Activated naive CD8-positive, alpha-beta T cell treated with anti-CD3 and anti-CD28 coated beads, Interleukin-2, amount 10 ng/mL, durations not matched to agents 7 days and 5 days (primary cell): ENCODE results near the gene PRTFDC1. TPM values are rescaled to one million over a fixed set of nuclear protein-coding genes. Genes with fewer than 3 reads are reported as not detected.

Source experiments
- ATAC-seq: fragments of 150-1000 bp; cut with Tn5 transposase; one replicate; pipeline ENCODE4 v1.10.0; 2021; ENCODE audit warnings: low read depth, moderate library complexity
- POLR2A ChIA-PET: fragments of 350-600 bp; sonication (Branson Sonifier 250); formaldehyde crosslinking; loops from one replicate; lab custom pipeline; 2021; ENCODE audit warnings: antibody characterized with exemption; lab: Charles Lee
- DNase-seq: peaks from one replicate; pipeline ENCODE4 v3.0.0; 2021
- H3K27ac Mint-ChIP-seq: one replicate; pipeline ENCODE4 v1.8.0; 2022; ENCODE audit warnings: mild to moderate bottlenecking, mixed read lengths
- H3K27me3 Mint-ChIP-seq: one replicate; pipeline ENCODE4 v1.8.0; 2022; ENCODE audit warnings: mild to moderate bottlenecking, moderate library complexity, mixed read lengths
- H3K36me3 Mint-ChIP-seq: one replicate; pipeline ENCODE4 v1.8.0; 2021; ENCODE audit warnings: mild to moderate bottlenecking, mixed read lengths
- H3K4me1 Mint-ChIP-seq: one replicate; pipeline ENCODE4 v1.8.0; 2021; ENCODE audit warnings: mixed read lengths
- H3K4me3 Mint-ChIP-seq: one replicate; pipeline ENCODE4 v1.8.0; 2022; ENCODE audit warnings: mild to moderate bottlenecking, moderate library complexity, mixed read lengths
- H3K9me3 Mint-ChIP-seq: one replicate; pipeline ENCODE4 v1.8.0; 2021; ENCODE audit warnings: mixed read lengths
- total RNA-seq, 2 experiments: library from RNA; stranded (reverse); gene quantifications; one replicate each; pipeline ENCODE4 v1.2.3, GENCODE V29; 2021

Gene PRTFDC1
- total RNA-seq, 2 experiments from 2014 or later: 1.5 to 2.0 TPM

DNA sequence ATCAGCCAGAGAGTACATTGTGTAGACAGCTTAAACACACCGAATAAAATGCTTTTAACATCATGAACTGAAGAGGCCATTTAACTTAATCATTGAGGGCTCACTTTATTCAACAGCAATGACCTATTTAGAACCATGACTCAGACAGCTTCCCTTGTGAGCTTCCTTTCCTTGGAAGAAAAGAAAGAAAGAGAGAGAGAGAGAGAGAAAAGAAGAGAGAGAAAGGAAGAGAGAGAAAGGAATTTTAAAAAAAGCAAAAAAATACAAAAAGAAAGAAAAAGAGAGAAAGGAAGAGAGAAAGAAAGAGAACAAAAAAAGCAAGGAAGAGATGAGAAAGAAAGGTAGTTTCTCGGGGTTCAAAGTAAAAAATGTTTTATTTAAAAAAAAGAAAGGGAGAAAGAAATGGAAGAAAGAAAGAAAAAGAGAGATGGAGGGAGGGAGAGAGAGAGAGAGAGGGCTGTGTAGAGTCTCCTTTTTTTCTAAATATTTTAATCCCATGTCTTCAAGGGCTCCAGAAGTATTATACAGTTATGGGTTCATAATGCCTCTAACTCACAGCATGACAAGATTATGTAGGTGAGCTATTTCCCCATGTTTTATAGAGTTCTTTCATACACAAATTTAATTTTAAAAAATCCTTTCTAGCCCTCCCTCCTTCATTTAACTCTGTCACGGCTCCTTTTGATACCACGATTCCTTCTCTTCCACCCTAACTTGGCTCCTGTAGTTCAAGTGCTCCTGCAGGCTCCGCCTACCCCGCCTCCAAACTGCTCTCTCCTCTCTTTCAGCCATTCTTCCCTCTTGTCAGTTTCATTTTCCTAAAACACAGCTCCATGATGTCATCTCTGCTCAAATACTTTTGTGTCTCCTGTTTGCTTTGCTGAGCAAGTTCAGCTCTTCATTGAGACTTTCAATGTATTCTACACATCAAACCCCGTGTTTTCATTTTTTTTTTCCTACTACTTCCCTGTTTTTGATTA, 85.5 kb downstream of the PRTFDC1 start:
- POLR2A ChIA-PET: interaction anchor here (0.7 kb wide), 2 partner anchors 21 to 224 kb away, joined by 7 read pairs; no protein-coding TSS in a partner anchor
- DNase-seq: no peak
- peak; percentile 44 for ATAC-seq
- Mint-ChIP-seq H3K4me1 (peaks cover 31% of the 10 kb centered on the region), H3K36me3 (no peaks in the 10 kb centered on the region), H3K9me3 (peaks cover 2% of the 10 kb centered on the region), H3K4me3 (no peak overlapping the region), H3K27ac (peak overlapping the region; percentile 24), H3K27me3 (no peaks in the 10 kb centered on the region)

DNA sequence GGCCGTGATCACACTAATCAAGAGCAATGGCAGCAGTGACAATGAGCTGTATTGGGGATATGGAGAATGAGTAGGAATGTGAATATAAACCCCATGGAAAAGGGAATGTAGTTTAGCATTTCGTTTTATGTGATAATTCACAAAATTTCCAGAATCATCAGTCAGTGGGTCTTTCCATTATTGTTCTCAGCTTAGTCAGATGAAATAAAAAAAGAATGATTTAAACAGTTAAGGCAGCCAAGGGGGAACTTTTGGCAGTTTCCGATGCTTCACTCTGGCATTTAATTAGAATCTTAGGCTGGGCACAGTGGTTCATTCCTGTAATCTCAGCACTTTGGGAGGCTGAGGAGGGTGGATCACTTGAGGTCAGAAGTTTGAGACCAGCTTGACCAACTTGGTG, 86.6 kb downstream of the PRTFDC1 start:
- H3K4me3 Mint-ChIP-seq: no peak overlapping the region
- peaks cover 31% of the 10 kb centered on the region for H3K4me1 Mint-ChIP-seq
- DNase-seq (no peak), ATAC-seq (no peak)
- POLR2A ChIA-PET: interaction anchor here (1.2 kb wide), 1 partner anchor 29 kb away, joined by 4 read pairs; no protein-coding TSS in a partner anchor
- H3K9me3 Mint-ChIP-seq: peaks cover 2% of the 10 kb centered on the region
- peaks cover 2% of the 10 kb centered on the region for H3K36me3 Mint-ChIP-seq
- no peak overlapping the region for H3K27ac Mint-ChIP-seq
- H3K27me3 Mint-ChIP-seq: no peaks in the 10 kb centered on the region

DNA sequence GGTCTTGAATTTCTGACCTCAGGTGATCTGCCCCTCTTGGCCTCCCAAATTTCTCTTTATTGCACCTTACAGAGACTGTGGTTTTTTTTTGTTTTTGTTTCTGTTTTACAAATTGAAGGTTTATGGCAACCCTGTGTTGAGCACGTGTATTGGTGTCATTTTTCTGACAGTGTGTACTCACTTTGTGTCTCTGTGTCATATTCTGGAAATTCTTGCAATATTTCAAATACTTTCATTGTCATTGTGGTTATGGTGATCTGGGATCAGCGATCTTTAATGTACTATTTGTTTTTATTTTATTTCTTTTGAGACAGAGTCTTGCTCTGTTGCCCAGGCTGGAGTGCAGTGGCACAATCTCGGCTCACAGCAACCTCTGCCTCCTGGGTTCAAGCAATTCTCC, 89.8 kb downstream of the PRTFDC1 start:
- H3K4me3 Mint-ChIP-seq: no peak overlapping the region
- DNase-seq (no peak), ATAC-seq (no peak)
- peaks cover 3% of the 10 kb centered on the region for H3K27me3 Mint-ChIP-seq
- peaks cover 29% of the 10 kb centered on the region for H3K4me1 Mint-ChIP-seq
- POLR2A ChIA-PET: no interaction called here
- H3K36me3 Mint-ChIP-seq: peaks cover 2% of the 10 kb centered on the region
- H3K9me3 Mint-ChIP-seq: no peaks in the 10 kb centered on the region
- H3K27ac Mint-ChIP-seq: no peak overlapping the region

DNA sequence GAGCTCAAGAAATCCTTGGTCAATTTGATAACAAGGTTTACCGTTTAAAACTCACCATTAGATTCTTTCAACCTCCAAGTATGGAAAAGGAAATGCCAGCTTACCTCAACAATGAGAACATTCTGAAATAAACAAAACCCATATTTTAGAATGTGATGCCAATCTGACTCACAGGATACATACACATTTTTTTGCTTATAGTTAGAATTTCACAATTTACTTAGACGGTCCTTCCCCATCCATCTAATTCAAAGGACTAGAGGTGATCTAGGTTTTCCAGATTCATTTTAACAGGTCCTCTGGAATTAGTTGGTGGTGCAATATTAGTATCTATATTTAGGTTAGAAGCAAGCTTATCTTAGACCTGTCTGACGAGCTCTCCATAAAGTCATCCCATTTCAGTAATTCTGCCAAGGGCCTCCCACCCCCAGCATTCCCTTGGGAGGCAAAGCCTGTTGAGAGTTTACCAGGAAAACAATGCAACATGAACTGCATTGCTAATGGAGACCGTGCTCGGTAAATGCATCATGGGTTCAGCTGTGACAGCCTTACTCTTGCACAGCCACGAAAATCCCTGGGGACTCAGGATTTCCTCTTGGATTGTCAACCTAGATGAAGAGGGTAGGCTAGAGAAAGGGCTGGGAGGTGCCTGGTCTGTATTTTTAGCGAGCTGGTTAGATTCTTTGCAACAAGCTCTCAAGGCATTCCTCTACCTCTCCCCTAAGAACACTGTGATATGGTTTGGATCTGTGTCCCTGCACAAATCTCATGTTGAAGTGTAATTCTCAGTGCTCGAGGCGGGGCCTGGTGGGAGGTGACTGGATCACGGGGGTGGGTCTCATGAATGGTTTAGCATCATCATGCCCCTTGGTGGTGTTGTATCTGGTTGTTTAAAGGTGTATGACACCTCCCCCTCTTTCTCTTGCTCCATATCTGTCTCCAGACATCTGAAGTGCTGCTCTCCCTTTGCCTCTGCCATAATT, 93.8 kb downstream of the PRTFDC1 start:
- DNase-seq (no peak), ATAC-seq (no peak)
- Mint-ChIP-seq H3K9me3 (no peaks in the 10 kb centered on the region), H3K36me3 (peaks cover 2% of the 10 kb centered on the region), H3K27ac (no peak overlapping the region), H3K27me3 (peaks cover 3% of the 10 kb centered on the region), H3K4me3 (no peak overlapping the region), H3K4me1 (peaks cover 3% of the 10 kb centered on the region)
- POLR2A ChIA-PET: no interaction called here

DNA sequence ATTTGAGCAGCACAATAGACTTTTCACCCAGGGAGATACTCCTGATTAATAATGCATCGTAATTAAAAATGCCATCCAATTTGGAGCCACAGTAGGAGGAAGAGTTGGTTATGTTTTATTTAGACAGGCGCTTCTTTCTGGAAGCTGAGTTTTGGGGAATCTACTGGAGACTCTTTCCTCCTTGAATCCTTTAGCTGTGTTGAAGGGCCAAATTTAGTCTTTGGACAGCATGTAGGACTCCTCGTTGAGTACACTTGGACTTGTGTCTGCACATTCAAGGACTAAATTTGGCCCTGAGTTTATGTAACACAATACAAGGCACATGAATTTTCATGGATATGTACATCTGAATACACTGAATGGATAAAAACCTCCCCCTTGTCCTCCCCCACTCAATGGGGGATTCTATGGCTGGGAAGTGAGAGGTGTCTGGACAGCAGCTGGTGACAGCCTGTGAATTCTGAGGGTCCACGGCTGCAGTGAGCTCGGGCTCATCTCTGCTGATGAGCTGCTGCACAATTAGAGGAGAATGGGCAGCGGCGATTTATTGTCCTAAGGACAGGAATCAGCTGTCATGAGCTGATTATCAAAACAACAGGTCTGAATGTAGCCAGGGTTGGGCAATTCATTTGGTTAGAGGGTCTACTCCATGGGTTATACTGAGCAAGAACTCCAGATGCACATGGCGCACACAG, 95.2 kb downstream of the PRTFDC1 start:
- H3K27ac Mint-ChIP-seq: no peak overlapping the region
- no peak for ATAC-seq
- H3K4me3 Mint-ChIP-seq: no peak overlapping the region
- H3K36me3 Mint-ChIP-seq: peaks cover 2% of the 10 kb centered on the region
- no peaks in the 10 kb centered on the region for H3K9me3 Mint-ChIP-seq
- no peak for DNase-seq
- H3K4me1 Mint-ChIP-seq: no peaks in the 10 kb centered on the region
- POLR2A ChIA-PET: no interaction called here
- H3K27me3 Mint-ChIP-seq: peaks cover 6% of the 10 kb centered on the region

DNA sequence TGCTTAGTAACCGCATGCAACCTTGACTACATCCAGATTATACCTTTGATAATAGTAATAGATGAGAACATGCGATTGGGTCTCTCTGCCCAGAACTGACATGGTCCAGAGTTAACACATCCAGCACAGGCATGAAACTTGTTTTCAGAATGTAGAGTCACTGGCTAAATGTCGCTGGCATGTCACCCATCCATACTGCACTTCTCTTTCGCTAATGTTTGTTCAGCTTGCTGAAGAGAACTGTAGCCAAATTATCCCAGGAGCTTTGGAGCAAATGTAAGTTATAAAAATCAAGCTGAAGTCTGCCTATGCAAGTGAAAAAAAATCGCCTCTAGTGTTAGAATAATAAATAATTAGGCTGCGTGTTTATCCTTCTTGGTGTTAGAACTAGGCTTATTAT, 98.2 kb downstream of the PRTFDC1 start:
- H3K9me3 Mint-ChIP-seq: peaks cover 2% of the 10 kb centered on the region
- H3K27ac Mint-ChIP-seq: no peak overlapping the region
- no peaks in the 10 kb centered on the region for H3K36me3 Mint-ChIP-seq
- H3K4me3 Mint-ChIP-seq: no peak overlapping the region
- peaks cover 4% of the 10 kb centered on the region for H3K27me3 Mint-ChIP-seq
- POLR2A ChIA-PET: no interaction called here
- ATAC-seq (no peak), DNase-seq (no peak)
- no peaks in the 10 kb centered on the region for H3K4me1 Mint-ChIP-seq

DNA sequence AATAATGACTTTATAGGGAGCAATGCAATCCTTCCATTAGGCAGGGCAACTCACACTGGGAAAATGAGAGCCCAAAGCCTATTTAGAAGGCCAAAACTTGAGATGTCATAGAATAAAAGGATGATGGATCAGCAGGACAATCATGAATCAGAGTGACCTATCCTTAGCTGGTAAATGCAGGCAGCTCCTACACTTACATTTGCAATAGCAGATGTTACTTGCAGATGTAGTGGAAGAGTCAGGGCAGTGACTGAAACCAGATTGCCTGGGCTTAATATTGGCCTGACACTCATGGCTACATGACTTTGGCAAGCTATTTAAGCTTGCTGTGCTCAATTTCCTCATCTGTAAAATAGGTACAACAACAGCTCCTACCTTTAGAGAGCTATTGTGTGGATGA, 98.7 kb downstream of the PRTFDC1 start:
- no peaks in the 10 kb centered on the region for H3K36me3 Mint-ChIP-seq
- DNase-seq: no peak
- no peak for ATAC-seq
- H3K4me3 Mint-ChIP-seq: no peak overlapping the region
- no peak overlapping the region for H3K27ac Mint-ChIP-seq
- peaks cover 2% of the 10 kb centered on the region for H3K9me3 Mint-ChIP-seq
- H3K27me3 Mint-ChIP-seq: peaks cover 3% of the 10 kb centered on the region
- POLR2A ChIA-PET: no interaction called here
- H3K4me1 Mint-ChIP-seq: no peaks in the 10 kb centered on the region

DNA sequence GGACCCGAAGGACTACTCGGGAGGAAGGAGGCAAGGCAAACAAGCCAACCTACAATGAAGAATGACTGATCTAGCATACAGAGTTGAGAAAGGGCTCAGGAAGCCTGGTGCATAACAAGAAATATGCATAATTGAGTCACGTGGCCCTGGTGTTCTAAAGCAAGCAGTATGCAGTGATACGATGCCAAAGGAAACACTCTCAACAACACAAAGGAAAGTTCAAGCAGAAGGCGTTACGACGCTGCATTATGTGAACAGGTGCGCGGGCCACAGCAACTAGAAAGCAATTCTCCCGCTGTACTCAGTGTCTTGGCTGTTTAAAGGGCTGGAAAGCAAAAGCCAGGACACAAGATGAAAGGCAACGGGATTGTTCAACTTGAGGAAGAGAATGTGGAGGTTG, 100.8 kb downstream of the PRTFDC1 start:
- DNase-seq: no peak
- POLR2A ChIA-PET: no interaction called here
- Mint-ChIP-seq H3K9me3 (peaks cover 2% of the 10 kb centered on the region), H3K4me1 (peaks cover 2% of the 10 kb centered on the region), H3K4me3 (no peak overlapping the region), H3K27ac (no peak overlapping the region), H3K36me3 (no peaks in the 10 kb centered on the region), H3K27me3 (peaks cover 3% of the 10 kb centered on the region)
- ATAC-seq: no peak

DNA sequence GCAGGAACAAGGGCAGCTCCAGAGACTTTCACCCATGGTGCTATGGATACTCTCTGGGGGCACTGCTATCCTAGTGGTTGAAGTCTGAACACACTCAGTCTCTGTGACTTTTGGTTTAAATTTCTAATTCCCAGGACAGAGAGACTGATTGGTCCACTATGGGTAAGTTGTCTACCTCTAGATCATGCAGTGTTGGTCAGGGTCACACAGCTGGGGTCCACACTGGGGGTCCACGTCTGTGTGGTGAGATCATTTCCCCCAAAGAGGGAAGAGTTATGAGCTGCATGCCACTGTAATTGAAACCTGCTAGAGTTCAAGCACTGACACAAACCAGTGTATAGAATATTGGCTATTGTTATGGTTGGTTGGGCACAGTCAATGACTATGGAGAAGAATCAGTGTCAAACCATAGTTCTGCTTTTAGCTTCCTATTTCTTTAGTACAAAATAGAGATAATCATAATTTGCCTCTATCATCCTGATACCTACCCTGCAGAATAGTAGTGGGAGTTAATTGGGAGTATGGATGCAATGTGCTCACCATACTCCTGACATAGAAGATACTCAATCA, 101.6 kb downstream of the PRTFDC1 start:
- Mint-ChIP-seq H3K9me3 (peaks cover 2% of the 10 kb centered on the region), H3K4me1 (peaks cover 2% of the 10 kb centered on the region), H3K4me3 (no peak overlapping the region), H3K36me3 (no peaks in the 10 kb centered on the region), H3K27ac (no peak overlapping the region), H3K27me3 (peaks cover 3% of the 10 kb centered on the region)
- no peak for DNase-seq
- no peak for ATAC-seq
- POLR2A ChIA-PET: no interaction called here

DNA sequence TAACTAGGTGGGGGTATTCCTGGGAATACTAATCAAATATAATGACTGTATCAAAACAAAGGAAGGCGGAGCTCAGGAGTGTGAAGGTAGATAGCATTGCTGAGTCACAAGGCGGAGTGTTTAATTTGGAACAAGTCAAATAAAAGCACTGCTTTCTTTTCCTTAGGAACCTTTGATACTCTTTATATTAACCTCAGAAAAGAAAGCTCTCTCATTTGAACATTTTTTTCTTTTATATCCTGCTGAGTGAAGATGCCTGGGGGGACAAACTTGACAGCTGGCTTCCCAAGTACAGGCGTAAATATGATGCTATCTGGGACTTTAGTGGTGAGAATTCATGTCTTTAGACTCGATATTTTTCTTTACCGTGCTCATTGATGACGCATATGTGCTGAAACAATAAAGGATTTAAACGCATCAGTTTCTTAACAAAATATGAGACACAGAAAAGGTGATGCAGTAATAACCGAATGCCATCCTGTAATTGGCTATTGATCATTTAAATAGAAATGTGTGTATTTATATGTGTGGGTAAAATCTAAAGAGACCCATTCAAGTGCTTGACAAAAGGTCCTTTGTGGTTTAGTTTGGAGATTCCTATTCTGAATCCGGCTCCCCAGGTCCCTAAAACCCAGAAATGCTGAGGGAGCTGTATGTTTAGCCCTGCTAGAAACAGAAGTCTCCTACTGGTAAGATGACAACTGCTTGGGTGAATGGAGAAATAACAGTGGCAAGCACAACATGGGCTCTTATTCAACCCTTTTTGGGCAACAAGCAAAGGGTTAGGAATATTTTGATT, 102.7 kb downstream of the PRTFDC1 start:
- Mint-ChIP-seq H3K36me3 (no peaks in the 10 kb centered on the region), H3K9me3 (peaks cover 4% of the 10 kb centered on the region), H3K4me1 (peaks cover 5% of the 10 kb centered on the region), H3K27ac (no peak overlapping the region), H3K4me3 (no peak overlapping the region), H3K27me3 (peaks cover 3% of the 10 kb centered on the region)
- POLR2A ChIA-PET: no interaction called here
- DNase-seq: no peak
- no peak for ATAC-seq

DNA sequence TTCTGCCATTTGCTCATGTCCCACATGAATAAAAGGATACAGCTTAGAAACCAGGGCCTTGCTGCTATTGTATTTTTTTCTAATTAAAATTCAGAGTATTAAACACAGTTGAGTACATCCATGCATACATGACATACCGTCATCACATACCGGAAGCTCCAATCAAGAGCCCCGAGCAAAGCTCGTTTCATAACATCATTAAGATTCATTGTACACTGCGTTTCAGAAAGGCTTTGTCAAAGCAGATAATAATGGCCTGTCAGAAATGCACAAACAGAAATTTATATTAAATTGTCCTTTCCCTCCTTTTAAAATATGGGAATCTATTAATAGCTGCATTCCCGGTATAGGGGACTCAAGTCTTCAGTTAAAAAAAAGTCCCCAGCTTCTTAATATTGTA, 103.4 kb downstream of the PRTFDC1 start:
- no peak for DNase-seq
- Mint-ChIP-seq H3K4me1 (peaks cover 7% of the 10 kb centered on the region), H3K36me3 (no peaks in the 10 kb centered on the region), H3K27me3 (peaks cover 3% of the 10 kb centered on the region), H3K27ac (no peak overlapping the region), H3K4me3 (no peak overlapping the region), H3K9me3 (peaks cover 6% of the 10 kb centered on the region)
- ATAC-seq: no peak
- POLR2A ChIA-PET: no interaction called here

DNA sequence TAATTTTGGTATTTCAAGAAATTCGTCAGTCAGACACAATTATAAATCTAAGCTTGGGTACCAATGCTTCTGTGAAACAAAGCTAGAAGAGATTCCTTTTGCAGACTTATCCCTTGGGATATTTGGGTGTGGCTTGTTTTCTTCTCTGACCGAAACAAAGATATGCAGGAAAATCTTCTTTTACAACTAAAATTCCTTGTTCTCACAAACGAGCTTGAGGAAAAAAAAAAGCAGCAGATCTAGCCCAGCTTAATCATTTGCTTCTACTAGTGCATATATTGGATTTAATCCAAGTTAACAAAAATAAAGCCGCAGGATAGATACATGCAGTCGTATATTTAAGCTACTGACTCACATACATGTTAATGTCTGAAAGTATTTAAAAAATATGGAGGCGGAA, 104.2 kb downstream of the PRTFDC1 start:
- Mint-ChIP-seq H3K4me3 (no peak overlapping the region), H3K27me3 (peaks cover 3% of the 10 kb centered on the region), H3K36me3 (no peaks in the 10 kb centered on the region), H3K4me1 (peaks cover 7% of the 10 kb centered on the region), H3K27ac (no peak overlapping the region), H3K9me3 (peaks cover 6% of the 10 kb centered on the region)
- no peak for DNase-seq
- ATAC-seq: no peak
- POLR2A ChIA-PET: no interaction called here
